HG03354 (cell line): ENCODE results near the gene ZBTB17.
"Not testable (repeated sequence)": the region's sequence is repeated elsewhere in the genome, so short reads cannot be mapped to it uniquely, and the experiment has no call there.

Experiments
- ATAC-seq: cut with Tn5 transposase; IDR thresholded peaks from one replicate; pipeline ENCODE4 v1.9.1; 2021; ENCODE audit warnings: mild to moderate bottlenecking; ENCODE audit not compliant: unreplicated experiment, poor library complexity, severe bottlenecking

Gene ZBTB17

GRCh38 chr1:15991427-15992186, 15.7 kb upstream of the ZBTB17 start:
- no peak for ATAC-seq

- ATAC-seq, result no peak
Observed at GRCh38 chr1:15989776-15990175, 13.9 kb upstream of the ZBTB17 start.

GRCh38 chr1:15988856-15989736, 13.2 kb upstream of the ZBTB17 start:
- no peak for ATAC-seq

GRCh38 chr1:15985611-15986297, 9.9 kb upstream of the ZBTB17 start:
- no peak for ATAC-seq

GRCh38 chr1:15983275-15983674, 7.4 kb upstream of the ZBTB17 start:
- no peak for ATAC-seq

- ATAC-seq, result no peak
Observed at GRCh38 chr1:15981679-15982078, 5.8 kb upstream of the ZBTB17 start.

GRCh38 chr1:15977947-15978346, 2.0 kb upstream of the ZBTB17 start:
- not testable (repeated sequence) for ATAC-seq

GRCh38 chr1:15975358-15975804, 520 bp downstream of the ZBTB17 start:
- peak; percentile 76 for ATAC-seq

- ATAC-seq, result no peak
Observed at GRCh38 chr1:15974855-15975254, 1.0 kb downstream of the ZBTB17 start.

- ATAC-seq, result no peak
Observed at GRCh38 chr1:15973772-15974171, 2.1 kb downstream of the ZBTB17 start.

GRCh38 chr1:15972409-15972808, 3.5 kb downstream of the ZBTB17 start:
- no peak for ATAC-seq

GRCh38 chr1:15970911-15971310, 5.0 kb downstream of the ZBTB17 start:
- no peak for ATAC-seq

GRCh38 chr1:15969321-15969880, 6.5 kb downstream of the ZBTB17 start:
- ATAC-seq, result no peak

GRCh38 chr1:15968172-15968571, 7.7 kb downstream of the ZBTB17 start:
- no peak for ATAC-seq

GRCh38 chr1:15966956-15967344, 9.0 kb downstream of the ZBTB17 start:
- ATAC-seq, result no peak

- ATAC-seq, result peak; percentile 73
Observed at GRCh38 chr1:15966081-15966955, 9.6 kb downstream of the ZBTB17 start.

- no peak for ATAC-seq
Observed at GRCh38 chr1:15965228-15965767, 10.6 kb downstream of the ZBTB17 start.

- peak; percentile 38 for ATAC-seq
Observed at GRCh38 chr1:15963968-15964648, 11.8 kb downstream of the ZBTB17 start.
